GM20000 (cell line): Measurements from ENCODE around the gene IQGAP3.
A peak's percentile ranks its signal among the peaks of the same experiment; 100 is the strongest.

Experiments
- DNase-seq: peaks from one replicate; pipeline ENCODE4 v3.0.0; 2012; ENCODE audit warnings: low spot score
- TF ChIP-seq, protein P1 (sequence below): IDR thresholded peaks from 2 replicates; pipeline ENCODE4 v1.5.1; 2012; ENCODE audit warnings: mild to moderate bottlenecking, control low read depth; ENCODE audit errors: extremely low read depth, missing control alignments

Gene IQGAP3

GRCh38 chr1:156508205-156508954 lies 64.0 kb downstream of the IQGAP3 start:
- peak; percentile 65 for DNase-seq
- TF ChIP-seq, protein P1, sequence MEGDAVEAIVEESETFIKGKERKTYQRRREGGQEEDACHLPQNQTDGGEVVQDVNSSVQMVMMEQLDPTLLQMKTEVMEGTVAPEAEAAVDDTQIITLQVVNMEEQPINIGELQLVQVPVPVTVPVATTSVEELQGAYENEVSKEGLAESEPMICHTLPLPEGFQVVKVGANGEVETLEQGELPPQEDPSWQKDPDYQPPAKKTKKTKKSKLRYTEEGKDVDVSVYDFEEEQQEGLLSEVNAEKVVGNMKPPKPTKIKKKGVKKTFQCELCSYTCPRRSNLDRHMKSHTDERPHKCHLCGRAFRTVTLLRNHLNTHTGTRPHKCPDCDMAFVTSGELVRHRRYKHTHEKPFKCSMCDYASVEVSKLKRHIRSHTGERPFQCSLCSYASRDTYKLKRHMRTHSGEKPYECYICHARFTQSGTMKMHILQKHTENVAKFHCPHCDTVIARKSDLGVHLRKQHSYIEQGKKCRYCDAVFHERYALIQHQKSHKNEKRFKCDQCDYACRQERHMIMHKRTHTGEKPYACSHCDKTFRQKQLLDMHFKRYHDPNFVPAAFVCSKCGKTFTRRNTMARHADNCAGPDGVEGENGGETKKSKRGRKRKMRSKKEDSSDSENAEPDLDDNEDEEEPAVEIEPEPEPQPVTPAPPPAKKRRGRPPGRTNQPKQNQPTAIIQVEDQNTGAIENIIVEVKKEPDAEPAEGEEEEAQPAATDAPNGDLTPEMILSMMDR, result no peak

GRCh38 chr1:156506450-156506849 lies 65.9 kb downstream of the IQGAP3 start:
- DNase-seq, result no peak
- TF ChIP-seq, protein P1, result no peak

- TF ChIP-seq, protein P1, result no peak
- no peak for DNase-seq
Measured at GRCh38 chr1:156505679-156506298, 66.6 kb downstream of the IQGAP3 start.

GRCh38 chr1:156504821-156505678 lies 67.3 kb downstream of the IQGAP3 start:
- TF ChIP-seq, protein P1, result no peak
- DNase-seq, result peak; percentile 82

DNA sequence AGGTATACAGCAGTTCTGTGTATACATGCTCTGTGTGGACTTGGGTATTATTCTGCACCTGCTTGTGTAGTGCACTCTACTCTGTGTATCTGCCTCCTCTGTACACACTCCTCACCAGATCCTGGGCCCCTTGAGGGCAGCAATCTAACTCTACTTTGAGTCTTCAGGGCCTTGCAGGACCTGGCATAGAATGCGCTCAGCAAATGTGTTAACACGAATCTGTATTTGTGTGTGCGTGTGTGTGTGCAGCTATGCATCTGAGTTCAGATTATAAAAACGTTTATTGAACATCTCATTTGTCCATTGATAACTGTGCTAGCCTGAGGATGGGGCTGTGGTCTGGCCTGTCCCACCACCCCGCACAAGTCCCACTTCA lies 67.9 kb downstream of the IQGAP3 start:
- TF ChIP-seq, protein P1, result no peak
- DNase-seq, result no peak

DNA sequence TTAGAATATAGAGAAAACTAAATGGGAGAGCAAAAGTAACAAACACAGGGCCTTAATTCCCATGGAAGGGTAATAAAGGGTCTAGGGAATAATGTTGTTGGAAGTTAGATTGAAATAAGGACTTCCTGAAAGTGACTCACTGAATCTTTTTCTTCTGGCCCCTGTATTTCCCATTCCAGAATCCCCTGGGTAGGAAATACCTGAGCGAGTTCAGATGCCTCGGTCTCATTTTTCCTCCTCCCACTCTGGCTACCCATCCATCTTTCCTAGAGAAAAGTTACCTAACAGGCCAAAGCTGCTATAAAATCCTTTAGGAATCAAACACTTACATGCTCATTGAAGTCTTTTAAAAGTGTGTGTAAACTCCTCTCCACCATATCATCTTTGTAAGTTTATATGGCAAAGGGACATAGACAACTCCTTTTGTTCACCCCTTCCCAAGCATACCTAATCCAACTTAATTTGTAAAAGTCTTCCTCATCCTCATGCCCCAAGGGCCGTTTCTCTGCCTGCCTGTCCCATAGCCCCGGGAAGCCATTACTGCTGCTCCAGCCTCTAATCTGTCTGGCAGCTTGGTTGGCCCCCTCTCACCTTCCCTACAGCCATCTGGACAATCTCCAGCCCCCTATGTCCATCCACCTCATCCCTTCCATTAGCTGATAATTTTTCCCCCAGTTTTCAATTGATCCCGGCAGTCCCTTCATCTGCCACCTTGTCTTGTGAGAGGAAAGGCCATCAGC lies 68.5 kb downstream of the IQGAP3 start:
- TF ChIP-seq, protein P1, result no peak
- DNase-seq, result no peak
